HepG2 (cell line): ENCODE measurements around the gene STMN3. TPM values are rescaled to one million over a fixed set of nuclear protein-coding genes. Genes with fewer than 3 reads are reported as not detected.

Experiments
- CBFB ChIP-seq: sonication (generic); formaldehyde crosslinking; IDR thresholded peaks from 2 replicates; pipeline ENCODE4 v1.4.0; 2020; ENCODE audit warnings: missing genetic modification reagents
- FOXO1 ChIP-seq: sonication (generic); formaldehyde crosslinking; IDR thresholded peaks from 2 replicates; pipeline ENCODE4 v1.4.0; 2020; ENCODE audit warnings: missing genetic modification reagents
- GMEB2 ChIP-seq: IDR thresholded peaks from 2 replicates; pipeline ENCODE4 v1.6.1; 2016; ENCODE audit warnings: missing biosample characterization, missing genetic modification reagents, low read depth
- GTF2F1 ChIP-seq: fragments of 150-350 bp; IDR thresholded peaks from 2 replicates; pipeline ENCODE4 v1.6.1; 2014; ENCODE audit warnings: low read length
- GZF1 ChIP-seq: sonication (generic); formaldehyde crosslinking; IDR thresholded peaks from 2 replicates; pipeline ENCODE4 v1.5.1; 2020; ENCODE audit warnings: mild to moderate bottlenecking, missing genetic modification reagents
- MTA1 ChIP-seq: sonication (generic); formaldehyde crosslinking; IDR thresholded peaks from 2 replicates; pipeline ENCODE4 v1.4.0; 2020; ENCODE audit warnings: missing genetic modification reagents, mild to moderate bottlenecking, borderline replicate concordance
- NFKB2 ChIP-seq: sonication (generic); formaldehyde crosslinking; IDR thresholded peaks from 2 replicates; pipeline ENCODE4 v1.4.0; 2020; ENCODE audit warnings: missing genetic modification reagents, borderline replicate concordance
- NPAS2 ChIP-seq: sonication (generic); formaldehyde crosslinking; IDR thresholded peaks from 2 replicates; pipeline ENCODE4 v1.8.0; 2022; ENCODE audit warnings: mild to moderate bottlenecking, missing genetic modification reagents, borderline replicate concordance
- PTBP1 ChIP-seq: fragments of 200-400 bp; formaldehyde crosslinking; IDR thresholded peaks from 2 replicates; pipeline ENCODE4 v1.6.1; 2018; ENCODE audit warnings: low read length, low read depth; ENCODE audit not compliant: poor library complexity, severe bottlenecking
- THRA ChIP-seq: sonication (generic); formaldehyde crosslinking; IDR thresholded peaks from 2 replicates; pipeline ENCODE4 v1.4.0; 2020; ENCODE audit warnings: missing genetic modification reagents, borderline replicate concordance
- TSC22D2 ChIP-seq: sonication (generic); formaldehyde crosslinking; IDR thresholded peaks from 2 replicates; pipeline ENCODE4 v1.5.1; 2020; ENCODE audit warnings: missing genetic modification reagents, mild to moderate bottlenecking, borderline replicate concordance
- ZIK1 ChIP-seq: sonication (generic); formaldehyde crosslinking; IDR thresholded peaks from 2 replicates; pipeline ENCODE4 v1.5.0; 2020; ENCODE audit warnings: mild to moderate bottlenecking, low read depth, missing genetic modification reagents, borderline replicate concordance
- ZNF138 ChIP-seq: sonication (generic); formaldehyde crosslinking; IDR thresholded peaks from 2 replicates; pipeline ENCODE4 v1.5.0; 2020; ENCODE audit warnings: mild to moderate bottlenecking, low read depth, missing genetic modification reagents
- ZNF263 ChIP-seq: sonication (generic); formaldehyde crosslinking; IDR thresholded peaks from 2 replicates; pipeline ENCODE4 v1.4.0; 2020; ENCODE audit warnings: missing genetic modification reagents
- ZNF549 ChIP-seq: sonication (generic); formaldehyde crosslinking; IDR thresholded peaks from 2 replicates; pipeline ENCODE4 v1.5.0; 2020; ENCODE audit warnings: missing genetic modification reagents
- ZNF616 ChIP-seq: sonication (generic); formaldehyde crosslinking; IDR thresholded peaks from 2 replicates; pipeline ENCODE4 v1.5.0; 2020; ENCODE audit warnings: low read depth, mild to moderate bottlenecking, missing genetic modification reagents
- polyA plus RNA-seq, 8 experiments: library from polyadenylated mRNA; depleted of rRNA in 3 of 8; stranded (reverse) in 7 of 8; unstranded in 1 of 8; fragments of >200 nt; fragmentation: Illumina TruSeq in 4 of 8; extraction: Trizol in 4 of 8; gene quantifications; 2 replicates each; pipeline versions ENCODE4 v1.2.1 to v1.2.3, GENCODE V29; 2011 to 2016; ENCODE audit warnings: low read depth in 4 of 8, missing spikeins in 1 of 8, mixed read lengths in 1 of 8; ENCODE audit not compliant: insufficient read depth in 1 of 8
- total RNA-seq, 5 experiments: library from RNA; depleted of rRNA; stranded (reverse); fragments of >200 nt; fragmentation: Illumina TruSeq; extraction: Trizol; gene quantifications; 2 replicates each; pipeline ENCODE4 v1.2.3, GENCODE V29; 2016; ENCODE audit warnings: low read depth in 1 of 5
- TF ChIP-seq, protein P1 (sequence below): sonication (generic); formaldehyde crosslinking; IDR thresholded peaks from 2 replicates; pipeline ENCODE4 v1.5.1; 2020; ENCODE audit warnings: missing genetic modification reagents, mild to moderate bottlenecking, borderline replicate concordance
- TF ChIP-seq, protein P2 (sequence below): sonication (generic); formaldehyde crosslinking; IDR thresholded peaks from 2 replicates; pipeline ENCODE4 v1.5.0; 2020; ENCODE audit warnings: missing genetic modification reagents
- TF ChIP-seq, protein P3 (sequence below): sonication (generic); formaldehyde crosslinking; IDR thresholded peaks from 2 replicates; pipeline ENCODE4 v1.4.0; 2020; ENCODE audit warnings: mild to moderate bottlenecking, missing genetic modification reagents

Gene STMN3
- total and polyA plus RNA-seq, 2 of the 13 experiments (the other 11 are each of a cell fraction or from before 2014, with no cell fraction given) = 21.0 to 48.3 TPM

GRCh38 chr20:63626424-63627128, 26.6 kb downstream of the STMN3 start, which contains the start of gene GMEB2 (continued):
- TF ChIP-seq, protein P1, sequence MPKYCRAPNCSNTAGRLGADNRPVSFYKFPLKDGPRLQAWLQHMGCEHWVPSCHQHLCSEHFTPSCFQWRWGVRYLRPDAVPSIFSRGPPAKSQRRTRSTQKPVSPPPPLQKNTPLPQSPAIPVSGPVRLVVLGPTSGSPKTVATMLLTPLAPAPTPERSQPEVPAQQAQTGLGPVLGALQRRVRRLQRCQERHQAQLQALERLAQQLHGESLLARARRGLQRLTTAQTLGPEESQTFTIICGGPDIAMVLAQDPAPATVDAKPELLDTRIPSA (CRISPR knock-in tag) = peak; percentile 76; the same call in 1 of the 2 replicates
- peak; percentile 50; the same call in 1 of the 2 replicates for TF ChIP-seq CBFB (CRISPR knock-in tag)
- peak; percentile 72; the same call in 1 of the 2 replicates for TF ChIP-seq ZNF138 (CRISPR knock-in tag)
- peak; percentile 71; the same call in 1 of the 2 replicates for TF ChIP-seq MTA1
- TF ChIP-seq THRA (CRISPR knock-in tag) = 0 out of 2 replicates have a peak, but pooled peaks have one; percentile 19
- TF ChIP-seq PTBP1 = no peak
- TF ChIP-seq ZNF263 = peak; percentile 33; the same call in 1 of the 2 replicates
- no peak for TF ChIP-seq GTF2F1
- 0 out of 2 replicates have a peak, but pooled peaks have one; percentile 59 for TF ChIP-seq ZIK1 (CRISPR knock-in tag)
- TF ChIP-seq ZNF616 (CRISPR knock-in tag) = peak; percentile 50; the same call in 1 of the 2 replicates
- TF ChIP-seq TSC22D2 (CRISPR knock-in tag) = 0 out of 2 replicates have a peak, but pooled peaks have one; percentile 54
- TF ChIP-seq GMEB2 (CRISPR knock-in tag) = peak; percentile 73
- TF ChIP-seq, protein P2, sequence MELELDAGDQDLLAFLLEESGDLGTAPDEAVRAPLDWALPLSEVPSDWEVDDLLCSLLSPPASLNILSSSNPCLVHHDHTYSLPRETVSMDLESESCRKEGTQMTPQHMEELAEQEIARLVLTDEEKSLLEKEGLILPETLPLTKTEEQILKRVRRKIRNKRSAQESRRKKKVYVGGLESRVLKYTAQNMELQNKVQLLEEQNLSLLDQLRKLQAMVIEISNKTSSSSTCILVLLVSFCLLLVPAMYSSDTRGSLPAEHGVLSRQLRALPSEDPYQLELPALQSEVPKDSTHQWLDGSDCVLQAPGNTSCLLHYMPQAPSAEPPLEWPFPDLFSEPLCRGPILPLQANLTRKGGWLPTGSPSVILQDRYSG = peak; percentile 72; the same call in 1 of the 2 replicates
- TF ChIP-seq GZF1 (CRISPR knock-in tag) = no peak; the same call in 1 of the 2 replicates
- 0 out of 2 replicates have a peak, but pooled peaks have one; percentile 77 for TF ChIP-seq NFKB2 (CRISPR knock-in tag)
- TF ChIP-seq ZNF549 (CRISPR knock-in tag) = no peak
- TF ChIP-seq, protein P3, sequence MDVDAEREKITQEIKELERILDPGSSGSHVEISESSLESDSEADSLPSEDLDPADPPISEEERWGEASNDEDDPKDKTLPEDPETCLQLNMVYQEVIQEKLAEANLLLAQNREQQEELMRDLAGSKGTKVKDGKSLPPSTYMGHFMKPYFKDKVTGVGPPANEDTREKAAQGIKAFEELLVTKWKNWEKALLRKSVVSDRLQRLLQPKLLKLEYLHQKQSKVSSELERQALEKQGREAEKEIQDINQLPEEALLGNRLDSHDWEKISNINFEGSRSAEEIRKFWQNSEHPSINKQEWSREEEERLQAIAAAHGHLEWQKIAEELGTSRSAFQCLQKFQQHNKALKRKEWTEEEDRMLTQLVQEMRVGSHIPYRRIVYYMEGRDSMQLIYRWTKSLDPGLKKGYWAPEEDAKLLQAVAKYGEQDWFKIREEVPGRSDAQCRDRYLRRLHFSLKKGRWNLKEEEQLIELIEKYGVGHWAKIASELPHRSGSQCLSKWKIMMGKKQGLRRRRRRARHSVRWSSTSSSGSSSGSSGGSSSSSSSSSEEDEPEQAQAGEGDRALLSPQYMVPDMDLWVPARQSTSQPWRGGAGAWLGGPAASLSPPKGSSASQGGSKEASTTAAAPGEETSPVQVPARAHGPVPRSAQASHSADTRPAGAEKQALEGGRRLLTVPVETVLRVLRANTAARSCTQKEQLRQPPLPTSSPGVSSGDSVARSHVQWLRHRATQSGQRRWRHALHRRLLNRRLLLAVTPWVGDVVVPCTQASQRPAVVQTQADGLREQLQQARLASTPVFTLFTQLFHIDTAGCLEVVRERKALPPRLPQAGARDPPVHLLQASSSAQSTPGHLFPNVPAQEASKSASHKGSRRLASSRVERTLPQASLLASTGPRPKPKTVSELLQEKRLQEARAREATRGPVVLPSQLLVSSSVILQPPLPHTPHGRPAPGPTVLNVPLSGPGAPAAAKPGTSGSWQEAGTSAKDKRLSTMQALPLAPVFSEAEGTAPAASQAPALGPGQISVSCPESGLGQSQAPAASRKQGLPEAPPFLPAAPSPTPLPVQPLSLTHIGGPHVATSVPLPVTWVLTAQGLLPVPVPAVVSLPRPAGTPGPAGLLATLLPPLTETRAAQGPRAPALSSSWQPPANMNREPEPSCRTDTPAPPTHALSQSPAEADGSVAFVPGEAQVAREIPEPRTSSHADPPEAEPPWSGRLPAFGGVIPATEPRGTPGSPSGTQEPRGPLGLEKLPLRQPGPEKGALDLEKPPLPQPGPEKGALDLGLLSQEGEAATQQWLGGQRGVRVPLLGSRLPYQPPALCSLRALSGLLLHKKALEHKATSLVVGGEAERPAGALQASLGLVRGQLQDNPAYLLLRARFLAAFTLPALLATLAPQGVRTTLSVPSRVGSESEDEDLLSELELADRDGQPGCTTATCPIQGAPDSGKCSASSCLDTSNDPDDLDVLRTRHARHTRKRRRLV (CRISPR knock-in tag) = no peak
- TF ChIP-seq NPAS2 (CRISPR knock-in tag) = no peak
- no peak; the same call in 1 of the 2 replicates for TF ChIP-seq FOXO1
